ENCODE data around the gene TRERF1.

The TRERF1 gene

GRCh38 chr6:42300185-42300584 is 151.5 kb downstream of the TRERF1 start:
- DNase-seq (ENCODE audit: low read depth) = no peak
- H3K4me3 ChIP-seq (ENCODE audit: low read depth, low read length) = no peak overlapping the region
- no peak for TF ChIP-seq CTCF (IDR thresholded peaks at IDR 0.05; ENCODE audit: control insufficient read depth, extremely low read depth, insufficient read depth)

GRCh38 chr6:42297661-42298060 is 154.1 kb downstream of the TRERF1 start:
- no peak for DNase-seq (ENCODE audit: low read depth)
- TF ChIP-seq CTCF (IDR thresholded peaks at IDR 0.05; ENCODE audit: control insufficient read depth, extremely low read depth, insufficient read depth) = no peak
- H3K4me3 ChIP-seq (ENCODE audit: low read depth, low read length) = no peak overlapping the region

GRCh38 chr6:42296614-42297013 is 155.1 kb downstream of the TRERF1 start:
- no peak for TF ChIP-seq CTCF (IDR thresholded peaks at IDR 0.05; ENCODE audit: control insufficient read depth, extremely low read depth, insufficient read depth)
- DNase-seq (ENCODE audit: low read depth) = no peak
- no peak overlapping the region for H3K4me3 ChIP-seq (ENCODE audit: low read depth, low read length)

GRCh38 chr6:42295677-42296076 is 156.0 kb downstream of the TRERF1 start:
- H3K4me3 ChIP-seq (ENCODE audit: low read depth, low read length) = no peak overlapping the region
- TF ChIP-seq CTCF (IDR thresholded peaks at IDR 0.05; ENCODE audit: control insufficient read depth, extremely low read depth, insufficient read depth) = no peak
- DNase-seq (ENCODE audit: low read depth) = no peak

DNA sequence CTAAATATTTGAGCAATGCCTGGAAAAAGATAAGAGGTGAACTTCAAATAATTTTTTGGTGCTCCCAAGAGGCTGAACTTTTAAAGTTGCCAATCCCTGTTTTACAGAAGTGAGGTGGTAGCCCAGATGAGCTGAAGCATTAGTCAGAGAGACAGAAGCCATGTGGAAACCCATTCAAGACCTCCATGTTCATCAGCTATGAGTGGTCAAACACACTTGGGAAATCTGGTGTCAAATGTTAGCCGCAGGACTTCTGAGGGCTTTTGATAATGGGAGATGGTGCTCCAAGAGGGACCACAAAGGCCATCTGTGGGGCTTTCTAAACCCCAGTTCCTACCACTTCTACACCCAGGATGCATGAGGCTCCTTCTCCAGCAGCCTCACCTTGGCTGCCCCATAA is 156.5 kb downstream of the TRERF1 start:
- H3K4me3 ChIP-seq (ENCODE audit: low read depth, low read length) = no peak overlapping the region
- no peak for DNase-seq (ENCODE audit: low read depth)
- TF ChIP-seq CTCF (IDR thresholded peaks at IDR 0.05; ENCODE audit: control insufficient read depth, extremely low read depth, insufficient read depth) = no peak

GRCh38 chr6:42294759-42295158 is 157.0 kb downstream of the TRERF1 start:
- DNase-seq (ENCODE audit: low read depth) = no peak
- no peak for TF ChIP-seq CTCF (IDR thresholded peaks at IDR 0.05; ENCODE audit: control insufficient read depth, extremely low read depth, insufficient read depth)
- no peak overlapping the region for H3K4me3 ChIP-seq (ENCODE audit: low read depth, low read length)

DNA sequence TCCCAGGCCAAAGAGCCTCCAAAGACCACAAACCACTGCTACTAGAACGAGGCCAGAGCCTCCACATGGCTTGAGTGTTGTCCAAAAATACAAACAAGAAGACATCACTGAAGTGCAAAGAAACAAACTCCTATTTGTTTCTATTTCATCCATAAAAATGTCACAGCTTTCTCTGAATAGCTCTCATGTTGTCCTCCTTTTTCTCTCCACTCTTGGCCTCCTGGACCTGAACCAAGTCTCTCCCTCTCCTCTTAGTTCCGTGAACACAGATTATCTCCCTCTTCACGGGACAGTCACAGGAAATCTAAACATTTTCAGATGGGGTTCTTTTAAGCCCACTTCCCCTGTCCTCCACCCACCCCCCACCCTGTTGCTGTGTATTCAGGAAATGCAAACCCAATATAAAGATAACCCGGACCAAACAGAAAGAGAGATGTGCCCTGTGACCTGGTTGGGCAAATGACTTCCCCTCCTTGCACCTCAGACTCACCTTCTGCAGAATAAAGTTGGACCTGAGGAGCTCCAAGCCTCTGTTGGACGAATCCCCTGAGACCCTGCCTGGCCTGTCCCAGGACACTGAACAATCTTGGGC is 158.2 kb downstream of the TRERF1 start:
- no peak overlapping the region for H3K4me3 ChIP-seq (ENCODE audit: low read depth, low read length)
- DNase-seq (ENCODE audit: low read depth) = no peak
- no peak for TF ChIP-seq CTCF (IDR thresholded peaks at IDR 0.05; ENCODE audit: control insufficient read depth, extremely low read depth, insufficient read depth)
